Measurements from ENCODE around the gene SNRPD1. TPM values are rescaled to one million over a fixed set of nuclear protein-coding genes. Genes with fewer than 3 reads are reported as not detected.

Gene SNRPD1
- total and polyA plus RNA-seq, 4 experiments from 2014 or later, result 24.4 to 85.3 (median 46.4) TPM

DNA sequence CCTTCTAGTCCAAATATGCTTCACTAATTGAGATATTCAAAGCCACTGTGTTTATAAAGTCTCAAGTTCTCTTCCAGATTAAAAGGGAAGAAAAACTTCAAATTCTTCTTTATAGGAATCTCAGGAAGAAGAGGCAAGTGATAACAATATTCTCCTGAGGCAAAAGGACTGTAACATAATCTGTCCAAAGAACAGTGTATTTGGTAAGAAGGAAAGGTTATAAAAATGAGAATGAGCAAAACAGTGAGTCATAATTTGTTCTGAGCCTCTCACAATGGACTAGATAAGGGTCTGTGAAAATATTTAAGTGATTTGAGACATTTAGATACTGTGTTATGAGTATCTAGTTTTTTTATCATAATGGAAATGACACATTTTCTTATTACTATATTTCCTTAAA, 44.3 kb downstream of the SNRPD1 start:
- no peak for DNase-seq
- intact Hi-C loops (cut with micrococcal nuclease), result loop anchor here (10.0 kb wide), 1 partner anchor 352 kb away; no protein-coding TSS in a partner anchor
- Histone ChIP-seq H3K27me3 (ENCODE audit: insufficient read depth, low read length) (no peaks in the 10 kb centered on the region), H3K4me3 (ENCODE audit: low read length in 2 of 2) (no peak overlapping the region), H3K27ac (ENCODE audit: low read depth, low read length) (no peak overlapping the region), H3K4me1 (ENCODE audit: insufficient read depth, low read length) (no peaks in the 10 kb centered on the region), H3K36me3 (ENCODE audit: insufficient read depth, low read length) (peaks cover 12% of the 10 kb centered on the region), H3K9me3 (ENCODE audit: control insufficient read depth in 1 of 2, low read length in 2 of 2) (no peaks in the 10 kb centered on the region)
- Mint-ChIP-seq H3K27me3 (no peaks in the 10 kb centered on the region), H3K9me3 (no peaks in the 10 kb centered on the region), H3K4me1 (no peaks in the 10 kb centered on the region), H3K4me3 (no peak overlapping the region), H3K27ac (peak overlapping the region in 2 of 7 donors; percentile 43 to 77), H3K36me3 (peaks cover 28 to 48% of the 10 kb centered on the region in 2 donors)
- ChIA-PET CTCF (ENCODE audit: partially characterized antibody) (no interaction called here), POLR2A (ENCODE audit: partially characterized antibody) (no interaction called here)

DNA sequence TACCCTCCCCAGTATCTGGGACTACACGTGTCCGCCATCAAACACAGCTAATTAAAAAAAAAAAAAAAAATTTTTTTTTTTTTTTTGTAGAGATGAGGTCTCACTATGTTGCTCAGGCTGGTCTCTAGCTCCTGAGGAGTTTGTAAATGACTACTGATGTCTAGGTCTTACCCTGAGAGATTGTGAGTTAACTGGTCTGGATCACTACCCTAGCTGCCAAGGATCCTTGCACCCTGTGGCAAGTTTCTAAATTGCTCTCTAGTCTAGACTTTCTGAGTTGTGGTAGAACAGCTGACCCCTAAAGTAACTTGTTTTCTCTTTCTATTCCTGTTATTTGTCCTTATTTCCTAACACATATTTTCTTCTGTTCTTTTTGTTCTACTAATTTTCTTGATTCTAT, 48.0 kb downstream of the SNRPD1 start:
- ChIA-PET CTCF (ENCODE audit: partially characterized antibody) (interaction anchor here (0.8 kb wide), 1 partner anchor 10 kb away, joined by 4 read pairs; no protein-coding TSS in a partner anchor), POLR2A (ENCODE audit: partially characterized antibody) (interaction anchor here (0.9 kb wide), 1 partner anchor 80 kb away, joined by 3 read pairs; the partner anchor contains the start of gene MIB1)
- peaks cover 12% of the 10 kb centered on the region for H3K36me3 ChIP-seq (ENCODE audit: insufficient read depth, low read length)
- no peaks in the 10 kb centered on the region for H3K27me3 Mint-ChIP-seq
- no peak overlapping the region for H3K27ac ChIP-seq (ENCODE audit: low read depth, low read length)
- no peak overlapping the region for H3K4me3 Mint-ChIP-seq
- peak overlapping the region in 3 of 7 donors; percentile 11 to 57 (median 15) for H3K27ac Mint-ChIP-seq
- H3K27me3 ChIP-seq (ENCODE audit: insufficient read depth, low read length), result no peaks in the 10 kb centered on the region
- H3K36me3 Mint-ChIP-seq, result peaks cover 20 to 49% of the 10 kb centered on the region in 2 donors
- peaks cover 0 to 2% (median 0%) of the 10 kb centered on the region in 4 donors for H3K4me1 Mint-ChIP-seq
- H3K4me3 ChIP-seq (ENCODE audit: low read length in 2 of 2), result no peak overlapping the region
- DNase-seq, result no peak
- intact Hi-C loops (cut with micrococcal nuclease), result no loop called here
- H3K4me1 ChIP-seq (ENCODE audit: insufficient read depth, low read length), result no peaks in the 10 kb centered on the region
- H3K9me3 ChIP-seq (ENCODE audit: control insufficient read depth in 1 of 2, low read length in 2 of 2), result no peaks in the 10 kb centered on the region
- no peaks in the 10 kb centered on the region for H3K9me3 Mint-ChIP-seq

DNA sequence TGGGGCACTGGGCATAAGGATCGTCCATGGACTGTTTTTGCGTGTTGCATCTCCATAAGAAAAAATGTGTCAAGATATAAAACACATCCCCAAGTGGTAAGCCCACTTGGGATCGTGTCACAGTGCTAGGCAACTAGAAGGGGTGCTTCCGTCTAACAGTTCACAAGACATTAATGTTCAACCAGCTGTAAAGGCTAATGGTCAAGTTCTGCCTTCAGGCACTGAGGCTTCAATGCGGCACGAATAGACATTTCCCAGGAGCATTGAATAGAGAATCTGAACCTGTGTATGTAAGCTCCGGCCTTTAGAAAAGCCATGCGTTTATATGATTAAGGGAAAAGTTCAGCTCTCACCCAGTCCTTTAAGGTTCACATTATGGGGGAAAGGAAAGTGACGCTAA, 50.5 kb downstream of the SNRPD1 start:
- no peaks in the 10 kb centered on the region for H3K36me3 ChIP-seq (ENCODE audit: insufficient read depth, low read length)
- POLR2A ChIA-PET (ENCODE audit: partially characterized antibody), result no interaction called here

DNA sequence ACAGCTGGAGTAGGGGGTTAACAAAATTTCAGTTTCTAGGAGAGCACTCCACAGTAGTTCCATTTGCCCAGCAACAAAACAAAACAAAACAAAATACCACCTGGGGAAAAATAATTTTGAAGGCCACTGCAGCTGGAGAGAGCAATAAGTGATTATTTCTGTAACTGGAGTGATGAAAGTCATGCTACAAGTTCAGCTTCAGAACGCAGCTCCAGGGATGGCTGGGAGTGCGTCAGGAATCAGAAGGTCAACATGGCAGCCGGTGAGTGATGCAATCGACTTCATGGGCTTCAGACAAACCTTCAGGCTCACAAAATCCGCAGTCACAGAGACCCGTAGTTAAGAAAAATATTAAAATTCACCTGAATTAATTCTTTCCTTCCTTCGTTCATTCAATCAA, 51.5 kb downstream of the SNRPD1 start:
- Histone ChIP-seq H3K4me1 (ENCODE audit: insufficient read depth, low read length) (no peaks in the 10 kb centered on the region), H3K27me3 (ENCODE audit: insufficient read depth, low read length) (no peaks in the 10 kb centered on the region), H3K9me3 (ENCODE audit: control insufficient read depth in 1 of 2, low read length in 2 of 2) (no peaks in the 10 kb centered on the region), H3K36me3 (ENCODE audit: insufficient read depth, low read length) (no peaks in the 10 kb centered on the region), H3K27ac (ENCODE audit: low read depth, low read length) (no peak overlapping the region), H3K4me3 (ENCODE audit: low read length in 2 of 2) (no peak overlapping the region)
- H3K36me3 Mint-ChIP-seq, result peaks cover 16 to 29% of the 10 kb centered on the region in 2 donors
- H3K9me3 Mint-ChIP-seq, result no peaks in the 10 kb centered on the region
- no peaks in the 10 kb centered on the region for H3K27me3 Mint-ChIP-seq
- H3K4me1 Mint-ChIP-seq, result peaks cover 0 to 2% (median 0%) of the 10 kb centered on the region in 4 donors
- POLR2A ChIA-PET (ENCODE audit: partially characterized antibody), result no interaction called here
- DNase-seq, result no peak
- intact Hi-C loops (cut with micrococcal nuclease), result no loop called here
- CTCF ChIA-PET (ENCODE audit: partially characterized antibody), result interaction anchor here (1.5 kb wide), 1 partner anchor 17 kb away, joined by 3 read pairs; no protein-coding TSS in a partner anchor
- no peak overlapping the region for H3K4me3 Mint-ChIP-seq
- no peak overlapping the region for H3K27ac Mint-ChIP-seq

More for the DNA sequence above, 50.5 kb downstream of the SNRPD1 start:
- no peaks in the 10 kb centered on the region for H3K27me3 Mint-ChIP-seq
- H3K9me3 Mint-ChIP-seq, result no peaks in the 10 kb centered on the region
- Histone ChIP-seq H3K27ac (ENCODE audit: low read depth, low read length) (no peak overlapping the region), H3K27me3 (ENCODE audit: insufficient read depth, low read length) (no peaks in the 10 kb centered on the region), H3K9me3 (ENCODE audit: control insufficient read depth in 1 of 2, low read length in 2 of 2) (no peaks in the 10 kb centered on the region), H3K4me3 (ENCODE audit: low read length in 2 of 2) (no peak overlapping the region), H3K4me1 (ENCODE audit: insufficient read depth, low read length) (no peaks in the 10 kb centered on the region)
- intact Hi-C loops (cut with micrococcal nuclease), result no loop called here
- peak overlapping the region in 1 of 7 donors; percentile 19 for H3K27ac Mint-ChIP-seq
- DNase-seq, result no peak
- peaks cover 0 to 2% (median 0%) of the 10 kb centered on the region in 4 donors for H3K4me1 Mint-ChIP-seq
- CTCF ChIA-PET (ENCODE audit: partially characterized antibody), result interaction anchor here (0.6 to 1.5 kb wide), 3 partner anchors 10 to 49 kb away, joined by 3 read pairs; no protein-coding TSS in a partner anchor
- peaks cover 16 to 35% of the 10 kb centered on the region in 2 donors for H3K36me3 Mint-ChIP-seq
- no peak overlapping the region for H3K4me3 Mint-ChIP-seq

- Histone ChIP-seq H3K27me3 (ENCODE audit: insufficient read depth, low read length) (no peaks in the 10 kb centered on the region), H3K9me3 (ENCODE audit: control insufficient read depth in 1 of 2, low read length in 2 of 2) (no peaks in the 10 kb centered on the region), H3K4me1 (ENCODE audit: insufficient read depth, low read length) (no peaks in the 10 kb centered on the region), H3K4me3 (ENCODE audit: low read length in 2 of 2) (no peak overlapping the region), H3K27ac (ENCODE audit: low read depth, low read length) (no peak overlapping the region), H3K36me3 (ENCODE audit: insufficient read depth, low read length) (no peaks in the 10 kb centered on the region)
- no peak for DNase-seq
- CTCF ChIA-PET (ENCODE audit: partially characterized antibody), result interaction anchor here (1.5 kb wide), 1 partner anchor 18 kb away, joined by 3 read pairs; no protein-coding TSS in a partner anchor
- no peaks in the 10 kb centered on the region for H3K9me3 Mint-ChIP-seq
- peak overlapping the region in 3 of 7 donors; percentile 7 to 57 (median 41) for H3K27ac Mint-ChIP-seq
- H3K36me3 Mint-ChIP-seq, result peaks cover 16 to 29% of the 10 kb centered on the region in 2 donors
- no peak overlapping the region for H3K4me3 Mint-ChIP-seq
- no peaks in the 10 kb centered on the region for H3K27me3 Mint-ChIP-seq
- POLR2A ChIA-PET (ENCODE audit: partially characterized antibody), result no interaction called here
- intact Hi-C loops (cut with micrococcal nuclease), result no loop called here
- H3K4me1 Mint-ChIP-seq, result peaks cover 0 to 2% (median 0%) of the 10 kb centered on the region in 4 donors
These were observed 52.0 kb downstream of the SNRPD1 start for GRCh38 chr18:21664069-21664468.

DNA sequence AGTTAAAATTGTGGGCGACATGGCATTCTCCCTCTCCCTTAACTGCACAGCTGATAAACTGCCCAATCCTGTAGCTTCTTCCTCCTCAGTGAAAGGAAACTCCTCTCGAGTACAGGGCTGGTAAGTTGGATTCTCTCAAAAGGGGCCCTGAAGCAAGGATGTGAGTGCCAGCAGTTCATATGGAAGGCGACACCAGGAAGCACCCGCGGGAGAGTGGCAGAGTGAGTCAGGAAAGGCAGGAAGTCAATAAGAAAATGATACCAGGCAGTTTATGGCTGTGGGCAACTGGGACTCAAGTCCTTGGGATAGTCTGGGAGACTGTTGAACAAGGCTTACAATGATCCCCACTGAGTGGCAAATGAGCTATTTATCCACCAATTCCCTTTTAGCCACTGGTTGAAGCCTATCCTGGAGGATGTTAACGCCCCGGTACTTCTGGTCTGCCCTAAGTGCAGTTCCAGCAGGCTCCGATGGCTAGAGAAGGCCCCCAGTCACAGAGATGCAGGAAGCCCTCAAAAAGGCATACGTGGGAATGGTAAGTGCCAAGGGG, 57.7 kb downstream of the SNRPD1 start:
- Histone ChIP-seq H3K36me3 (ENCODE audit: insufficient read depth, low read length) (no peaks in the 10 kb centered on the region), H3K9me3 (ENCODE audit: control insufficient read depth in 1 of 2, low read length in 2 of 2) (no peaks in the 10 kb centered on the region), H3K27ac (ENCODE audit: low read depth, low read length) (no peak overlapping the region), H3K4me1 (ENCODE audit: insufficient read depth, low read length) (no peaks in the 10 kb centered on the region), H3K4me3 (ENCODE audit: low read length in 2 of 2) (no peak overlapping the region), H3K27me3 (ENCODE audit: insufficient read depth, low read length) (no peaks in the 10 kb centered on the region)
- Mint-ChIP-seq H3K27ac (peak overlapping the region in 3 of 7 donors; percentile 15 to 60 (median 32)), H3K4me3 (no peak overlapping the region), H3K4me1 (peaks cover 0 to 6% (median under 1%) of the 10 kb centered on the region in 4 donors), H3K27me3 (no peaks in the 10 kb centered on the region), H3K9me3 (no peaks in the 10 kb centered on the region), H3K36me3 (peaks cover 4 to 17% of the 10 kb centered on the region in 2 donors)
- intact Hi-C loops (cut with micrococcal nuclease), result no loop called here
- POLR2A ChIA-PET (ENCODE audit: partially characterized antibody), result no interaction called here
- DNase-seq, result no peak
- CTCF ChIA-PET (ENCODE audit: partially characterized antibody), result interaction anchor here (0.7 to 1.1 kb wide), 2 partner anchors 10 to 14 kb away, joined by 3 to 4 read pairs; no protein-coding TSS in a partner anchor

DNA sequence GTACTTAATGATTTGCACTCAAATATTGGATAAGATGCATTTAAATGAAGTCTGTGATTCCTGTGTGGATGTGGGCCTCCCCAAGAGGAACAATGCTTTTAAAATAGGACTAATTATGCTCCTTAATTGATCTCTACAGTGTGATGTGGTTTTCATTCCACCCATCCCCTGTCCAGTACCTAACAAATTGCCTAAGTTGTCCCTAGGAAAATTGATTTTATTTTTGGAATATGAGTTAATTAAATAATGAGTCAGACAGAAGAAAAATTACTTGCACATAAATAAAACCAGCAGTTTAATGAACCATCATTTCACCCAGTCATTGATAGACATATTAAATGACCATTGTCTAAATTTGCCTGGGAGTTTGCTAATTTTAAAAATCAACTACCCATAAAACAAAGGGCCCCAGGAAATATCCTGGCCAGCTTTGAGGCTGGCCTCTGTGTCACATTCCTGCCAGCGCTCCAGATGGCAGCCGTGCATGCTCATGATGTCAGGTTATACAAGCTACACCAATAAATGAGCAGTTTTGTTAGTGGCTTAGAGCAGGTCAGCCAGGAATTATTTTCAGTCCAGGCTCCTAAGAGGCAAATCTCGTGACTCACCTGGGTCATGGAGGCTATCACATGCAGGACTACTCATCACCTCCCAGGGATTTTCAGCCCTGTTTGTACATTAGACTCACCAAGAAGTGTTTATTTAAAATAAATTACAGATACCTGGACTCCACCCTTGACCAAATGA, 60.6 kb downstream of the SNRPD1 start:
- H3K27me3 ChIP-seq (ENCODE audit: insufficient read depth, low read length), result no peaks in the 10 kb centered on the region
- no peaks in the 10 kb centered on the region for H3K9me3 Mint-ChIP-seq
- peaks cover 3 to 20% of the 10 kb centered on the region in 2 donors for H3K36me3 Mint-ChIP-seq
- H3K4me3 Mint-ChIP-seq, result no peak overlapping the region
- H3K27me3 Mint-ChIP-seq, result no peaks in the 10 kb centered on the region
- no peak overlapping the region for H3K27ac Mint-ChIP-seq
- H3K4me3 ChIP-seq (ENCODE audit: low read length in 2 of 2), result no peak overlapping the region
- H3K4me1 ChIP-seq (ENCODE audit: insufficient read depth, low read length), result no peaks in the 10 kb centered on the region
- H3K4me1 Mint-ChIP-seq, result peaks cover 3 to 10% (median 3%) of the 10 kb centered on the region in 4 donors
- no peaks in the 10 kb centered on the region for H3K9me3 ChIP-seq (ENCODE audit: control insufficient read depth in 1 of 2, low read length in 2 of 2)
- H3K36me3 ChIP-seq (ENCODE audit: insufficient read depth, low read length), result no peaks in the 10 kb centered on the region
- no peak for DNase-seq
- no peak overlapping the region for H3K27ac ChIP-seq (ENCODE audit: low read depth, low read length)
- CTCF ChIA-PET (ENCODE audit: partially characterized antibody), result interaction anchor here (1.2 kb wide), 1 partner anchor 18 kb away, joined by 3 read pairs; no protein-coding TSS in a partner anchor
- POLR2A ChIA-PET (ENCODE audit: partially characterized antibody), result no interaction called here
- intact Hi-C loops (cut with micrococcal nuclease), result no loop called here
